Esophagus (tissue), 2 donors: ENCODE data around the gene B3GNT7. TPM values are rescaled to one million over a fixed set of nuclear protein-coding genes. Genes with fewer than 3 reads are reported as not detected.
A peak's percentile ranks its signal among the peaks of the same experiment; 100 is the strongest.

Source experiments
- H3K27ac ChIP-seq, 2 donors: one replicate each; pipeline ENCODE4 v1.5.1; 2013; ENCODE audit warnings: low read depth in 2 of 2, mild to moderate bottlenecking in 2 of 2, inconsistent platforms in 1 of 2, low read length in 1 of 2, moderate library complexity in 1 of 2
- H3K27me3 ChIP-seq, 2 donors: one replicate each; pipeline ENCODE4 v1.6.1; 2013; ENCODE audit warnings: low read length in 2 of 2, control low read depth in 1 of 2, mild to moderate bottlenecking in 1 of 2; ENCODE audit not compliant: insufficient read depth in 2 of 2, control insufficient read depth in 1 of 2
- H3K36me3 ChIP-seq, 2 donors: one replicate each; pipeline ENCODE4 v1.6.1; 2013; ENCODE audit warnings: low read length in 1 of 2; ENCODE audit not compliant: control insufficient read depth in 2 of 2, insufficient read depth in 2 of 2
- H3K4me1 ChIP-seq, 2 donors: one replicate each; pipeline ENCODE4 v1.6.1; 2013; ENCODE audit warnings: low read length in 1 of 2; ENCODE audit not compliant: control insufficient read depth in 2 of 2, insufficient read depth in 2 of 2
- H3K4me3 ChIP-seq, 2 donors: one replicate each; pipeline ENCODE4 v1.5.1; 2013; ENCODE audit warnings: low read length in 2 of 2, mild to moderate bottlenecking in 2 of 2, low read depth in 1 of 2, moderate library complexity in 1 of 2
- H3K9me3 ChIP-seq, 2 donors: one replicate each; pipeline ENCODE4 v1.6.1; 2013; ENCODE audit warnings: mild to moderate bottlenecking in 2 of 2, low read depth in 1 of 2, low read length in 1 of 2, moderate library complexity in 1 of 2; ENCODE audit not compliant: control insufficient read depth in 2 of 2, insufficient read depth in 1 of 2
- WGBS, 2 donors: extraction: QIAGEN DNeasy Blood & Tissue Kit; methylation state at CpG; one replicate each; pipeline ENCODE4 v1.1.7; 2013; 5-methylcytosine and 5-hydroxymethylcytosine counted together
- polyA plus RNA-seq, 2 donors: library from polyadenylated mRNA; stranded (reverse); fragments of 200-250 nt; gene quantifications; one replicate each; pipeline ENCODE4 v1.2.3, GENCODE V29; 2013
- donor health status: healthy with polysubstance abuse.
- donor health status: Bipolar disorder and iron deficiency.

B3GNT7 gene
- polyA plus RNA-seq, 2 donors, result 1.6 to 1.9 TPM

DNA sequence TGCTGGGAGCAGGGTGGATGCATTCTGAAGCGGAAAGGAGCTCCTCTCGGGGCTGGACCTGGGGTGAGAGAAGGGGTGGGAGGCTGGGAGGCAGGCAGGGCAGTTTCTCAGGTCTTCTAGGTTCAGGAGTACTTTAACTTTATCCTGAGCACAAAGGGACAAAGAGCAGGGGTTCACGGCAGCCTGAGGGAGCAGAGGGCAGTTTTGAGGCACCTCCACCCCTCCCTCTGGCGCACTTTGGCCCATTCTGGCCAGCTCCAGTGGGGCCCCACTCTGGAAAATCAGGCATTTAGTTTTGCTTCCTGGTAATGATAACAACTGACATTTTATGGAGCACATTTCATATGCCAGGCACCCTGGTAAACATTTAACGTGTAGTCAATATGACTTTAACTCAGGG, 14.3 kb downstream of the B3GNT7 start:
- Histone ChIP-seq H3K4me1 (peaks cover 0 to 10% of the 10 kb centered on the region in 2 donors), H3K9me3 (peaks cover 2 to 4% of the 10 kb centered on the region in 2 donors), H3K27ac (no peak overlapping the region), H3K36me3 (no peaks in the 10 kb centered on the region), H3K4me3 (no peak overlapping the region), H3K27me3 (no peaks in the 10 kb centered on the region)
- WGBS, 2 donors, result 81 to 91% methylated on average over 5 of the region's 5 CpGs

- Histone ChIP-seq H3K27ac (no peak overlapping the region), H3K36me3 (no peaks in the 10 kb centered on the region), H3K27me3 (no peaks in the 10 kb centered on the region), H3K4me1 (peaks cover 0 to 10% of the 10 kb centered on the region in 2 donors), H3K9me3 (peaks cover 2 to 4% of the 10 kb centered on the region in 2 donors), H3K4me3 (no peak overlapping the region)
- WGBS, 2 donors, result 78 to 81% methylated on average over 6 of the region's 6 CpGs
Observed at GRCh38 chr2:231410293-231411004, 14.9 kb downstream of the B3GNT7 start.

DNA sequence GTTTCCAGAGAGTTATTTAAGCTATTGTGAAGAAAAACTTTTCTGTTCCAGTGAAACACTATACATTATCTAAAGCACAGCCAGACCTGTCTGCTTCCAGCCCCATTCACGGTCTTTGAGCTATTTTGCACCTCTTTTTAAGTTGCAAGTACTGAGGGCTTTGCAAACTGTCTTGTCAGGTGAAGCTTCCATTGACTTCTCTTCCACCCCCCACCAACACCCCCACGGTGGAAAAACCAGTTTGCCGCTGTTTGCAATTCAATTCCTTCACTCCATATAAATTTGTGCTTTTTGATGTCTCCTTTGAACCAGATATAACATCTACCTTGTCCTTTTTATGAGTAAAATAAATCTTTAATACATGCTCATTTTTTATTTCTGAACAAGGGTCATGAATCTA, 15.7 kb downstream of the B3GNT7 start:
- Histone ChIP-seq H3K27ac (no peak overlapping the region), H3K36me3 (no peaks in the 10 kb centered on the region), H3K4me1 (peaks cover 0 to 10% of the 10 kb centered on the region in 2 donors), H3K9me3 (peaks cover 2 to 4% of the 10 kb centered on the region in 2 donors), H3K4me3 (no peak overlapping the region), H3K27me3 (no peaks in the 10 kb centered on the region)
- 65 to 66% methylated on average over 3 of the region's 3 CpGs for WGBS, 2 donors

- 4% methylated on average over 66 to 67 of the region's 67 CpGs for WGBS, 2 donors
- H3K9me3 ChIP-seq, result peaks cover 2 to 4% of the 10 kb centered on the region in 2 donors
- H3K36me3 ChIP-seq, result no peaks in the 10 kb centered on the region
- peak overlapping the region; percentile 26 to 37 for H3K4me3 ChIP-seq
- peaks cover 0 to 10% of the 10 kb centered on the region in 2 donors for H3K4me1 ChIP-seq
- H3K27ac ChIP-seq, result no peak overlapping the region
- no peaks in the 10 kb centered on the region for H3K27me3 ChIP-seq
Observed at GRCh38 chr2:231411831-231412617, 16.5 kb downstream of the B3GNT7 start.

DNA sequence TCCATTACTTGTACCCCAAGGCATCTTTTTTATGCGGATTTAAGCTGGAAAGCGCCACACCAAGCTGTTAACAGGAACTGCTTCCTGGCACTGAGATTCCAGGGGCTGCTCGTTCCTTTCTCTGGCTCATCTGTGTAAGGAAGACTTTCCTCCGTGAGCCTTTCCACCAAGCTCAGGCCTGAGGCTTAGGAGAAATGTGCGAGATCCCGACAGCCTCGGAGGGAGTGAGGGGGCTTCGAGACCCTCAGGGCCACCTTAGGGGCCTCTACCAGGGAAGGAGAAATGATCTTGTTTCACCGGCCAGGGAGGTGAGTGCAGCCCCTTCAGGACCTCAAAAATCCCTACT, 17.1 kb downstream of the B3GNT7 start:
- Histone ChIP-seq H3K27ac (no peak overlapping the region), H3K4me3 (no peak overlapping the region), H3K36me3 (no peaks in the 10 kb centered on the region), H3K4me1 (peaks cover 0 to 10% of the 10 kb centered on the region in 2 donors), H3K27me3 (peaks cover 0 to under 1% of the 10 kb centered on the region in 2 donors), H3K9me3 (peaks cover 2 to 4% of the 10 kb centered on the region in 2 donors)
- 24 to 27% methylated on average over 9 of the region's 9 CpGs for WGBS, 2 donors

DNA sequence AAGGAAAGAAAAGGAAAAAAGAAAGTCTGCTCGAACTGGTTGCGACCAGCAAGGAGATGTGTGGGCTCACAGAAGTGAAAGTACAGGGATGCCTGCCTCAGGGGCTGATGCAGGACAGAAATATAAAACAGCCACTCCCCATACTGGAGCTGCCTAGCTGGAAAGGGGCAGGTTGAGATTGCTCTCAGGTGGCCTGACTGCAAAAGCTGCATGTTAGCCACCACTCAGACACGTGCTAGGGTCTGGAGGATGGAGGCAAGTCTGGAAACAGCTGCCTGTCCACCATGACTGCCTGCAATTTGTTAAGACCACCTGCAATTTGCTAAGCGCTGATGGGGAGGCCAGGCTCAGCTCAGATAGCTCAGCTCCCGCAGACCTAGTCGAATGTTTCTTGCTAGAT, 17.9 kb downstream of the B3GNT7 start:
- Histone ChIP-seq H3K27ac (no peak overlapping the region), H3K4me1 (peaks cover 0 to 10% of the 10 kb centered on the region in 2 donors), H3K9me3 (peaks cover 2 to 4% of the 10 kb centered on the region in 2 donors), H3K36me3 (no peaks in the 10 kb centered on the region), H3K27me3 (peaks cover 0 to 2% of the 10 kb centered on the region in 2 donors), H3K4me3 (no peak overlapping the region)
- 82 to 90% methylated on average over 6 of the region's 6 CpGs for WGBS, 2 donors

DNA sequence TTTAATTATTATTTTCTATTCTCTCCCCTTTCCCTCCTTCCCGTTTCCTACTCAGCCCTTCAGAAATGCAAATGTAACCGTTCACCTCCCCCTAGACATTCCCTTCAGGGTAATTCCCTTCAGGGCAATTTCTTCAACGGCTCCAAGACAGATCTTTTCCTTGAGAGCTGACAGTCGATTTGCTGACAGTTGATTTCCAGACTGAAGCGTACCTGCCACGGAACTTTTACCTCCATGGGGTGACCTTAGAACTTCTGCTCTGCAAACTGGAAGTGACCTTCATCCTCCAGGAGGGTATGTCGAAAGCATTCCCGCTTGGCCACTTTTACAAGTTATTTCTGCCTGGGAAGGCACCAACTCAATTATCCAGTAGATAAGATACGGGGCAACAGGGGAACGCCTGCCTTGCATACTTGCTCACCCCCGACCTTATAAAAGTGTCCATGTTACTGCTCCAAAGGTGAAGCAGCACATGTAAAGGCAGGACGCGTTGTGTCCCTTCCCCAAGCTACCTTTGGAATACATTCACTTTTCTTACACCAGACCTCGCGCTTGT, 18.5 kb downstream of the B3GNT7 start:
- no peak overlapping the region for H3K4me3 ChIP-seq
- WGBS, 2 donors, result 63 to 76% methylated on average over 15 of the region's 15 CpGs
- peaks cover 2 to 4% of the 10 kb centered on the region in 2 donors for H3K9me3 ChIP-seq
- H3K27me3 ChIP-seq, result peaks cover 0 to 2% of the 10 kb centered on the region in 2 donors
- no peak overlapping the region for H3K27ac ChIP-seq
- peaks cover 0 to 10% of the 10 kb centered on the region in 2 donors for H3K4me1 ChIP-seq
- no peaks in the 10 kb centered on the region for H3K36me3 ChIP-seq

GRCh38 chr2:231415029-231415428, 19.5 kb downstream of the B3GNT7 start:
- peaks cover 2 to 3% of the 10 kb centered on the region in 2 donors for H3K27me3 ChIP-seq
- peaks cover 0 to 10% of the 10 kb centered on the region in 2 donors for H3K4me1 ChIP-seq
- H3K9me3 ChIP-seq, result peaks cover 2 to 4% of the 10 kb centered on the region in 2 donors
- H3K27ac ChIP-seq, result no peak overlapping the region
- no peak overlapping the region for H3K4me3 ChIP-seq
- H3K36me3 ChIP-seq, result no peaks in the 10 kb centered on the region

DNA sequence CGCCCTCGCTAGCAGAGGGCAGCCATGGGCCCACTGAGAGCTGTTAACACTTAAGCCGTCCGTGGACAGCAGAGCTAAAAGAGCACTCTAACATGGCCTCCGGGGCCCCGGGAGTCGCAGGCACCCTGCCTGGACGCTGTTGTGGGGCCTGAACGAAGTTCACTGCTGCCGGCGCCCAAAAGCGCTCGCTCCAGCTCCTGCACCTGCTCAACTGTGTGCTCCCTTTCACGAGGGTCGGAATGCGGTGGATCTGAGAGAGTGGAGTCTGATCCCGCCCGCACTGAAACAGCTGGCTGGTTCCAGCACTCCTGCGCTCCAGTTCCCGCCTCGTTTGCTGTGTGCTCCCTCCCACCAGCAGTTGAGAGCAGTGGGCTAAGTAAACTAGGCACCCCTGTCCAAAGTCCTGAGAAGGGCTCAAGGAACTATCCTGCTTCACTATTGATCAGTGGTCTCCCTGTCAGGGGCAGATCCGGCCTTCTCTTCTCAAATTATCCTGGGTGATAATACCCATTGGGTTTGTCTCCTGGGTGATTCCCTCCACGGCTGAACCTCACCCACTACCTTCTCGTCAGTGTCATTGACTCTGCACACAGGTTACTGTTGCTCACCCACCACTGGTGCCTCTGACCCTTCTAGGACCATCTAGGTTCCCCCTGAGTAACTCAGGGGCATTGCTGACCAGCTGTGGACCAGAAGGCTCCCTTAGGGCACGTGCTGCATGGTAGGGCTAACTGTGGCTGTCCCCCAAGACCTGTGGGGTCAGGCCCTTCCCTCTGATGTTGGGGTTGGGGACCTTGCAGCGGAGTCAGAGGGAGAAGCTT, 23.5 kb downstream of the B3GNT7 start:
- Histone ChIP-seq H3K9me3 (no peaks in the 10 kb centered on the region), H3K27me3 (peaks cover 2 to 3% of the 10 kb centered on the region in 2 donors), H3K36me3 (no peaks in the 10 kb centered on the region), H3K4me3 (no peak overlapping the region), H3K27ac (no peak overlapping the region), H3K4me1 (no peaks in the 10 kb centered on the region)
- 85 to 86% methylated on average over 26 of the region's 26 CpGs for WGBS, 2 donors
